GM19372 (cell line): ENCODE results near the gene IGF2BP1.
"Not testable (repeated sequence)": the region's sequence is repeated elsewhere in the genome, so short reads cannot be mapped to it uniquely, and the experiment has no call there.

Experiments
- ATAC-seq: cut with Tn5 transposase; IDR thresholded peaks from one replicate; pipeline ENCODE4 v1.9.1; 2021; ENCODE audit warnings: mild to moderate bottlenecking, low read depth, moderate library complexity; ENCODE audit not compliant: unreplicated experiment

IGF2BP1 gene

GRCh38 chr17:48995304-48995973, 1.7 kb upstream of the IGF2BP1 start:
- no peak for ATAC-seq

GRCh38 chr17:48995974-48996721, 1.0 kb upstream of the IGF2BP1 start:
- ATAC-seq, result no peak

GRCh38 chr17:48996722-48997102, 473 bp upstream of the IGF2BP1 start:
- ATAC-seq, result no peak

- no peak for ATAC-seq
These were observed 822 bp downstream of the IGF2BP1 start for GRCh38 chr17:48997827-48998586.

- no peak for ATAC-seq
These were observed 1.6 kb downstream of the IGF2BP1 start for GRCh38 chr17:48998587-48999440.

- ATAC-seq, result no peak
These were observed 3.8 kb downstream of the IGF2BP1 start for GRCh38 chr17:49000943-49001342.

GRCh38 chr17:49001671-49002070, 4.5 kb downstream of the IGF2BP1 start:
- ATAC-seq, result no peak

- no peak for ATAC-seq
These were observed 5.1 kb downstream of the IGF2BP1 start for GRCh38 chr17:49002331-49002730.

GRCh38 chr17:49002766-49003165, 5.6 kb downstream of the IGF2BP1 start:
- no peak for ATAC-seq

- ATAC-seq, result no peak
These were observed 6.6 kb downstream of the IGF2BP1 start for GRCh38 chr17:49003557-49004511.

GRCh38 chr17:49005140-49005539, 8.0 kb downstream of the IGF2BP1 start:
- no peak for ATAC-seq

GRCh38 chr17:49008908-49009307, 11.7 kb downstream of the IGF2BP1 start:
- not testable (repeated sequence) for ATAC-seq

- ATAC-seq, result no peak
These were observed 15.6 kb downstream of the IGF2BP1 start for GRCh38 chr17:49012769-49013255.

GRCh38 chr17:49013311-49014213, 16.4 kb downstream of the IGF2BP1 start:
- no peak for ATAC-seq

GRCh38 chr17:49015179-49015923, 18.2 kb downstream of the IGF2BP1 start:
- no peak for ATAC-seq

- ATAC-seq, result no peak
These were observed 19.0 kb downstream of the IGF2BP1 start for GRCh38 chr17:49015924-49016774.
